Measurements from ENCODE around the gene ALK.

ALK gene

GRCh38 chr2:29518646-29519337 is 402.6 kb downstream of the ALK start:
- H3K4me3 ChIP-seq (ENCODE audit: low read depth, low read length) = no peak overlapping the region
- no peak for TF ChIP-seq CTCF (IDR thresholded peaks at IDR 0.05; ENCODE audit: borderline replicate concordance, insufficient read depth, low read depth, low read length)

- no peak for TF ChIP-seq CTCF (IDR thresholded peaks at IDR 0.05; ENCODE audit: borderline replicate concordance, insufficient read depth, low read depth, low read length)
Measured at GRCh38 chr2:29518010-29518409, 403.4 kb downstream of the ALK start.

GRCh38 chr2:29517413-29517812 is 404.0 kb downstream of the ALK start:
- no peak overlapping the region for H3K4me3 ChIP-seq (ENCODE audit: low read depth, low read length)
- TF ChIP-seq CTCF (IDR thresholded peaks at IDR 0.05; ENCODE audit: borderline replicate concordance, insufficient read depth, low read depth, low read length) = no peak

More at GRCh38 chr2:29518010-29518409, 403.4 kb downstream of the ALK start:
- no peak overlapping the region for H3K4me3 ChIP-seq (ENCODE audit: low read depth, low read length)

- H3K4me3 ChIP-seq (ENCODE audit: low read depth, low read length) = no peak overlapping the region
- TF ChIP-seq CTCF (IDR thresholded peaks at IDR 0.05; ENCODE audit: borderline replicate concordance, insufficient read depth, low read depth, low read length) = no peak
Measured at GRCh38 chr2:29516767-29517166, 404.6 kb downstream of the ALK start.

GRCh38 chr2:29509878-29510277 is 411.5 kb downstream of the ALK start:
- no peak for TF ChIP-seq CTCF (IDR thresholded peaks at IDR 0.05; ENCODE audit: borderline replicate concordance, insufficient read depth, low read depth, low read length)
- H3K4me3 ChIP-seq (ENCODE audit: low read depth, low read length) = no peak overlapping the region

- H3K4me3 ChIP-seq (ENCODE audit: low read depth, low read length) = no peak overlapping the region
- no peak for TF ChIP-seq CTCF (IDR thresholded peaks at IDR 0.05; ENCODE audit: borderline replicate concordance, insufficient read depth, low read depth, low read length)
Measured at GRCh38 chr2:29509397-29509796, 412.0 kb downstream of the ALK start.

GRCh38 chr2:29504746-29505145 is 416.6 kb downstream of the ALK start:
- TF ChIP-seq CTCF (IDR thresholded peaks at IDR 0.05; ENCODE audit: borderline replicate concordance, insufficient read depth, low read depth, low read length) = no peak

More at GRCh38 chr2:29504746-29505145, 416.6 kb downstream of the ALK start:
- no peak overlapping the region for H3K4me3 ChIP-seq (ENCODE audit: low read depth, low read length)
